ENCODE measurements around the gene GPAT3.
"Not testable (repeated sequence)": the region's sequence is repeated elsewhere in the genome, so short reads cannot be mapped to it uniquely, and the experiment has no call there.

GPAT3 gene

GRCh38 chr4:83552083-83552482, 16.2 kb downstream of the GPAT3 start:
- peak; percentile 69 for DNase-seq (ENCODE audit: low spot score)

DNA sequence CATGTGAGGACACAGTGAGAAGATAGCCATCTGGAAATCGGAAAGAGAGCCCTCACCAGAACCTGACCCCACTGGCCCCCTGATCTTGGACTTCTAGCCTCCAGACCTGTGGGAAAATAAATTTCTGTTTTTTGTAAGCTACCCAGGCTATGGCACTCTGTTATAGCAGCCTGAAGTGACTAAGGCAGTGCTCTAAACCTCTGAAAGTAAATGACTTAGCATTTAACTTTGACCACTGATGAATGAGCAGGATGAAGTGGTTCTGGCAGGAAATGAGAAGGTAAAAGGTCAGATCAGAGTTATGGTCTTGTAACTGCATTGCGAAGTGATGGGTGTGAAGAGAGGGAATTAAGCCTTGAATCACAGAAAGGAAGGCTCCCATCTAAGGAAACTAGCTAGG, 17.0 kb downstream of the GPAT3 start:
- DNase-seq (ENCODE audit: low spot score) = peak; percentile 17

DNA sequence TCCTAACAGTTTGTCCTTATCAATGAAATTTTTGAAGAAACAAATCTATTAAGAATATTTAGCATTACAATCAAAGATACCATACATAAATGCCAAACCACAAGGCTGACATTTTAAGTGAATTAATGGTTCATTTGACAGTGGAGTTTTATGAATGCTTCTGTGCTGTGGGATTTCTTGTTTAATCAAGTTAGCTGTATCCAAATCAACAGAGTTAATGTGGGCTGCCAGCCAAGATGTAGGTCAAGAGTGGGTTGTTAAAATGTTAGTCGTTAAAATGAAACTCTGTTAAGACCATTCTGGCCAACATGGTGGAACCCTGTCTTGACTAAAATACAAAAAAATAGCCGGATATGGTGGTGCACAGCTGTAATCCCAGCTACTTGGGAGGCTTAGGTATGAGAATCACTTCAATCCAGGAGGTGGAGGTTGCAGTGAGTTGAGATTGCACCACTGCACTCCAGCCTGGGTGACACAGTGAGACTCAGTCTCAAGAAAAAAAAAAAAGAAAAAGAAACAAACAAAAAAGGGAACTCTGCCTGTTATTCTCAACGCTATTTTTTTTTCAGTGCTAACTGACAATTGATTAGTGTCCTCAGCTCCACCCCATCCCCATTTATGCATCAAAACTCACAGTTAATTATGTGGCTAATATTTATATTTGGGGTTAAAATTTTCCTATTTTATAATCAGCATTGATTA, 20.2 kb downstream of the GPAT3 start:
- no peak for DNase-seq (ENCODE audit: low spot score)

GRCh38 chr4:83556816-83557215, 20.9 kb downstream of the GPAT3 start:
- DNase-seq (ENCODE audit: low spot score) = no peak

GRCh38 chr4:83558059-83558653, 22.2 kb downstream of the GPAT3 start:
- peak; percentile 13 for DNase-seq (ENCODE audit: low spot score)

- DNase-seq (ENCODE audit: low spot score) = peak; percentile 35
These were observed 22.8 kb downstream of the GPAT3 start for GRCh38 chr4:83558680-83559079.

GRCh38 chr4:83560523-83560922, 24.6 kb downstream of the GPAT3 start:
- no peak for DNase-seq (ENCODE audit: low spot score)

- peak; percentile 16 for DNase-seq (ENCODE audit: low spot score)
These were observed 25.5 kb downstream of the GPAT3 start for GRCh38 chr4:83561381-83561780.

DNA sequence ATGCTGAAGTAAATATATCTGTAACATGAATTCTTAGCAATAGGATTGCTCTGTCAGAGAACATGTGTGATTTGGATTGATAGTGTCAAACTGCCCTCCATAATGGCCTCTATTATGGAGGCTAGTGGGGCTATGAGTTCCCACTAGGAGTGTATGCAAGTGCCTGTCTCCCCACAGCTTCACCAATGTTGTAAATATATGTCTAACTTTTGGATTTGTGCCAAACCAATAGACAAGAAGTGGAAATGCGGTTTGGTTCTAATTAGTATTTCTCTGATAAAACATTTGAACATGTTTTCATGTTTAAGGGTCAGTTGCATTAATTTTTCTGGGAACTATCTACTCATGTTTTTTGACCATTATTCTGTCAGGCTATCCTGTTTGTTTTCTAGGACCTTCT, 28.1 kb downstream of the GPAT3 start:
- DNase-seq (ENCODE audit: low spot score) = no peak

DNA sequence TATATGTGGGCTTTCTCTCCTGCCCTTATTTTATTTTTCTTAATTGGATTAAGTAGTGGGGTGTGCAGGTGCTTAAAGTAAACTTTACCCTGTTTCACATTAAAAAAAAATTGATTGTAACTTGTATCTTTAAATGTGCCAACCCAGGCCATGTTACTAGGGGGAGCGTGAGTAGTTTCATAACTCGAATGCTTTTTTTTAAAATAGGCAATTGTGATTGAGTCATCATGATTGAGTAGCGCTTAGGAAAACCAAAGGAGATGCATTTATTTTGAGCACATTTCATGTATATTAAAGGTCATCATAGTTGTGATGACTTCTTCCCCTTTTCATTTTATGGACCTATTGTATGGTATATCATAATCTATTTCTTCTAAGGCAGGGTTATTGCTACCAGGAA, 32.2 kb downstream of the GPAT3 start:
- DNase-seq (ENCODE audit: low spot score) = no peak

GRCh38 chr4:83569429-83569828, 33.5 kb downstream of the GPAT3 start:
- DNase-seq (ENCODE audit: low spot score) = no peak

- DNase-seq (ENCODE audit: low spot score) = no peak
These were observed 34.1 kb downstream of the GPAT3 start for GRCh38 chr4:83569987-83570386.

DNA sequence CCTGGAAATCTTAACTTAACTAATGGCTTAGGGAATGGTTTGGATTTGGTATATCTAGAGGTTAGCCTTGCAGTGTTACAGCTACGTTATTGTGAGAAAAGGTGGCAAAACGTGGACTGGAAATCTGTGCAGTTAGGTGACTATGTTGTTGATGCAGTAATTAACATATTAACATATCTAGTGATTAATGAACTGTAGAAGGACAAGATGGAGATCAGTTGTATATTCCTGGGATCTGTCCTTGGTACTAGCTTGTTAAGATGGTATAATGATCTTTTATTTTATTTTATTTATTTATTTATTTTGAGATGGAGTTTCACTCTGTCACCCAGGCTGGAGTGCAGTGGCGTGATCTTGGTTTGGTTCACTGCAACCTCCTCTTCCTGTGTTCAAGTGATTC, 36.9 kb downstream of the GPAT3 start:
- no peak for DNase-seq (ENCODE audit: low spot score)

DNA sequence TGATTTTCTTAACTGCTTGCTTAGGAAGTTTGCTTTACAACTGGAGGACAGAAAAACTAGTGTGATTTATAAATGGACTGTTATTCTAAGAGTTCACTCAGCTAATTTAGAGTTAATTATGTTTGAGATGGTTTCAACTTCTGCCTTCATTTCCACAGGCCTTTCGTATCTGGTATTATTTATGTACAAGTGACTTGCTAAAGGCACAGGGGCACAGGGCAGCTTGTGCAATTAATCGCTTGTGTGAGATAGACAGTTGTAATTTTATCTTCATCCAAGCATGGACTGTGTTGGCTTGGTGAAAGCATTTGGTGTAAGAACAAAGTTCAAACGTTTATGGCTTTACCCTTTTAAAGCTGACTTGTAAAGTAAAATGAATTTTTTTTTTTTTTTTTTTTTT, 38.3 kb downstream of the GPAT3 start:
- no peak for DNase-seq (ENCODE audit: low spot score)

DNA sequence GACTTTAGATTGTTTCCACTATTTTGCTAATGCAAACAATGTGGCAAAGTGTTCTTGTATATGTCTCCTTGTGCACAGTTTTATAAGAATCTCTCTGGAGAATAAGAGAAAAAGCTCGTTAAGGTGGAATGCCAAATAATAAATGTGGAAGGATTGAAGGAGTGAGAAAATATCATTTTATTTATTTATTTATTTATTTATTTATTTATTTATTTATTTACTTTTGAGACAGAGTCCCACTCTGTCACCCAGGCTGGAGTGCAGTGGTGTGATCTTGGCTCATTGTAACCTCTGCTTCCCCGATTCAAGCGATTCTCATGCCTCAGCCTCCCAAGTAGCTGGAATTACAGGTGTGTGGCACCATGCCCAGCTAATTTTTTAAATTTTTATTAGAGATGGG, 40.3 kb downstream of the GPAT3 start:
- not testable (repeated sequence) for DNase-seq (ENCODE audit: low spot score)

GRCh38 chr4:83581411-83582288, 45.7 kb downstream of the GPAT3 start:
- no peak for DNase-seq (ENCODE audit: low spot score)

DNA sequence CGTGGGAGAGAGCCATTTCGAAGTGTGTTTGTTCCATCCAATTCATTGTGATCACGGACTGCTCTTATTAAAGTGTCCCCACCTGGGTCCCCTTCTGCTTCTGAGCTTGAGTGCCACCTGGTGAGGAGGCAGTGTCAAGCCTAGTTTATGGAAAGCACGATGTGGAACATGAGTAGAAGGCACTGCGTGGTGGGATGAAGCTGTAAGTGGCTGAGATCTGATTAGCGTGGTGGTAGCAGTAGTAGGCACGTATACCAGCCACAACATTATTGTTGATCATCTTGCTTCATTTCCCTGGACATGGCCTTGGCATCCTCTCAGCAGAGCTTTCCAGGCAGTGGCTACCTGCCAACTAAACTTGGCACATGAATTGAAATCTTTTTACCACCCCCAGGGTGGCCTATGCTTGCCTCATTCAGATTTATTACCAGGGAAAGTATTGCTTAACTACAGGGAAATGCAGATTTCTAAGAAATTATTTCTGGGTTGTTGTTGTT, 46.4 kb downstream of the GPAT3 start:
- peak; percentile 23 for DNase-seq (ENCODE audit: low spot score)

DNA sequence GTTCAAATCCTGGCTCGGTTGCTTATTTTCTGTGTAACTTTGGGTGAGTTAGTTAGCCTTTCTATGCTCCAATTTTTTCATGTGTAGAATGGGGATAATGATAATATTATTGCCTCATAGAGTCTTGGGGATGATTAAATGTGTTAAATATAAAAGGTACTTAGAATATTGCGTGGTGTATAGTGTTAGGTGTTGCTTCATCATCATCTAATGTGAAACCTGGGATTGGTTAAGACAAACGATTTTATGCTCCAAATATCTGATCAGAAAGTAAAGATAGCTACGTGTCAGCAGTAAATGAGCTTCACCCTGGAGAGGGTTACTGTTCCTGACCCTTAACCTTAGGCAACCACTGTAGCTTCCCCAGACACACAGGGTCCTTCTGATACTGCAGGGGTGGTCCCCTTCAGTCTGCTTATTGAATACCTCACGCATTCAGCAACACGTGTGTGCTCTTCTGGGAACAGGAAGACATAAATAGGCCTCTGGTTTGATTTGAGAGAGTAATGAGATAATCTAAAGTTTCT, 50.1 kb downstream of the GPAT3 start:
- DNase-seq (ENCODE audit: low spot score) = no peak

- no peak for DNase-seq (ENCODE audit: low spot score)
These were observed 53.4 kb downstream of the GPAT3 start for GRCh38 chr4:83589279-83589678.

DNA sequence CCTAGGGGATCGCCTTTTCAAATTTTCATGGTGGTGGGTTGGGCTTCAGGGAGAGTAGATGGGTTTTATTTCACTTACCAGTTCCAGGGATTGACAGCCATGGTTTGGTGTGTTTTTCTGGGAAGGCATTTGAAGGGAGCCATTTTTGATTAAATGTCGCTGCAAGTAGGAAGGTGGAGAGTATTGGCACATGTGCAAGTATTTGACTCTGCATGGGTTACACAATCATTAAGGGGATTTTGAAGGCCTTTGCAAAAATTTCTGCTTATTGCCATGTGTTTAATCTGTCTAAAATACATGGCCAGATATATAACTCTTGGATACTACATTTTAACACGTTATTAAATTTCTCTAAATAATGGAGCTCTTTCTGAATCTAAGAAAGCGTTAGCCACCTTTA, 55.1 kb downstream of the GPAT3 start:
- DNase-seq (ENCODE audit: low spot score) = no peak

GRCh38 chr4:83591730-83592129, 55.8 kb downstream of the GPAT3 start:
- DNase-seq (ENCODE audit: low spot score) = no peak

GRCh38 chr4:83599183-83599582, 63.3 kb downstream of the GPAT3 start:
- DNase-seq (ENCODE audit: low spot score) = no peak

DNA sequence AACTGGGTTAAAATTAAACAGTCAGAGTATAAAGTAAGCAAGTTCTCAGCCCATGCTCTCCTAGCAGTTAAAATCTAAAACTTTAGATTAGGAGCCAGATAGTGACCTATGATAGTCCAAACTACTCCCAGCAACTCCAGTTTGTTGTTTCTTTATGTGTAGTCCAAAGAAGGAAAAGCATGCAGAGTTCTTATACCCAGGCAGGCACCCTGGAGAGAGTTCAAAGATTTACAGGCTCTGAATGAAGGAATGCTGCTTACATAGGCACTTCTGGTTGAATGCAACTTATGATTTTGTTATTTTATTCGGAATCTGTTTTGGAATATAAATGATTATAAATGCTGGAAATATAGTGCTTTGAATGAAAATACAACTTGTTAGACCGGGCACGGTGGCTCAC, 67.2 kb downstream of the GPAT3 start:
- no peak for DNase-seq (ENCODE audit: low spot score)

Measured in AG20443 (cell line).